ENCODE data around the gene RIPPLY3.

The RIPPLY3 gene

DNA sequence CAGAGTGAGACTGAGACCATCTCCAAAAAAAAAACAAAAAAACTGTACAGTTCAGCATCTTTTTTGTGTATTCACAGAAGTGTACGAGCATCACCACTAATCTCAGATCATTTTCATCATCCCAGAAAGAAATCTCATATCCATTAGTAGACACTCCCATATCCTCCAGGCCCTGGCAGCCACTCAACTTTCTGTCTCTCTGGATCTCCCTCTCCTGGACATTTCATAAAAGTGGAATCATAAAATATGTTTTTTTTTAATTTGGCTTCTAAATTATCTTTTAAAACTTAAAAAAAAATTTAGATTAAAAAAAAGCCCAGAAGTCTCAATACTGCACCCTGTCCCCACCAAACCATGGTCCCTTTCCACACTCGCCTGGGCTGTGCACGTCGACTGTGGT lies 22.1 kb downstream of the RIPPLY3 start:
- ATAC-seq: peak; percentile 73
- TF ChIP-seq, protein P1, sequence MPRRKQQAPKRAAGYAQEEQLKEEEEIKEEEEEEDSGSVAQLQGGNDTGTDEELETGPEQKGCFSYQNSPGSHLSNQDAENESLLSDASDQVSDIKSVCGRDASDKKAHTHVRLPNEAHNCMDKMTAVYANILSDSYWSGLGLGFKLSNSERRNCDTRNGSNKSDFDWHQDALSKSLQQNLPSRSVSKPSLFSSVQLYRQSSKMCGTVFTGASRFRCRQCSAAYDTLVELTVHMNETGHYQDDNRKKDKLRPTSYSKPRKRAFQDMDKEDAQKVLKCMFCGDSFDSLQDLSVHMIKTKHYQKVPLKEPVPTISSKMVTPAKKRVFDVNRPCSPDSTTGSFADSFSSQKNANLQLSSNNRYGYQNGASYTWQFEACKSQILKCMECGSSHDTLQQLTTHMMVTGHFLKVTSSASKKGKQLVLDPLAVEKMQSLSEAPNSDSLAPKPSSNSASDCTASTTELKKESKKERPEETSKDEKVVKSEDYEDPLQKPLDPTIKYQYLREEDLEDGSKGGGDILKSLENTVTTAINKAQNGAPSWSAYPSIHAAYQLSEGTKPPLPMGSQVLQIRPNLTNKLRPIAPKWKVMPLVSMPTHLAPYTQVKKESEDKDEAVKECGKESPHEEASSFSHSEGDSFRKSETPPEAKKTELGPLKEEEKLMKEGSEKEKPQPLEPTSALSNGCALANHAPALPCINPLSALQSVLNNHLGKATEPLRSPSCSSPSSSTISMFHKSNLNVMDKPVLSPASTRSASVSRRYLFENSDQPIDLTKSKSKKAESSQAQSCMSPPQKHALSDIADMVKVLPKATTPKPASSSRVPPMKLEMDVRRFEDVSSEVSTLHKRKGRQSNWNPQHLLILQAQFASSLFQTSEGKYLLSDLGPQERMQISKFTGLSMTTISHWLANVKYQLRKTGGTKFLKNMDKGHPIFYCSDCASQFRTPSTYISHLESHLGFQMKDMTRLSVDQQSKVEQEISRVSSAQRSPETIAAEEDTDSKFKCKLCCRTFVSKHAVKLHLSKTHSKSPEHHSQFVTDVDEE (CRISPR knock-in tag; IDR thresholded peaks at IDR 0.05): no peak
- no peak for TF ChIP-seq ARNTL (CRISPR knock-in tag; IDR thresholded peaks at IDR 0.05; ENCODE audit: borderline replicate concordance, low read depth)
- no peak for TF ChIP-seq BACH2 (CRISPR knock-in tag; IDR thresholded peaks at IDR 0.05; ENCODE audit: borderline replicate concordance)
- TF ChIP-seq, protein P2, sequence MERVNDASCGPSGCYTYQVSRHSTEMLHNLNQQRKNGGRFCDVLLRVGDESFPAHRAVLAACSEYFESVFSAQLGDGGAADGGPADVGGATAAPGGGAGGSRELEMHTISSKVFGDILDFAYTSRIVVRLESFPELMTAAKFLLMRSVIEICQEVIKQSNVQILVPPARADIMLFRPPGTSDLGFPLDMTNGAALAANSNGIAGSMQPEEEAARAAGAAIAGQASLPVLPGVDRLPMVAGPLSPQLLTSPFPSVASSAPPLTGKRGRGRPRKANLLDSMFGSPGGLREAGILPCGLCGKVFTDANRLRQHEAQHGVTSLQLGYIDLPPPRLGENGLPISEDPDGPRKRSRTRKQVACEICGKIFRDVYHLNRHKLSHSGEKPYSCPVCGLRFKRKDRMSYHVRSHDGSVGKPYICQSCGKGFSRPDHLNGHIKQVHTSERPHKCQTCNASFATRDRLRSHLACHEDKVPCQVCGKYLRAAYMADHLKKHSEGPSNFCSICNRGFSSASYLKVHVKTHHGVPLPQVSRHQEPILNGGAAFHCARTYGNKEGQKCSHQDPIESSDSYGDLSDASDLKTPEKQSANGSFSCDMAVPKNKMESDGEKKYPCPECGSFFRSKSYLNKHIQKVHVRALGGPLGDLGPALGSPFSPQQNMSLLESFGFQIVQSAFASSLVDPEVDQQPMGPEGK (CRISPR knock-in tag; IDR thresholded peaks at IDR 0.05; ENCODE audit: borderline replicate concordance): no peak
- TF ChIP-seq RARB (CRISPR knock-in tag; IDR thresholded peaks at IDR 0.05): no peak
- TF ChIP-seq ZC3H10 (CRISPR knock-in tag; IDR thresholded peaks at IDR 0.05): no peak
- TF ChIP-seq, protein P3, sequence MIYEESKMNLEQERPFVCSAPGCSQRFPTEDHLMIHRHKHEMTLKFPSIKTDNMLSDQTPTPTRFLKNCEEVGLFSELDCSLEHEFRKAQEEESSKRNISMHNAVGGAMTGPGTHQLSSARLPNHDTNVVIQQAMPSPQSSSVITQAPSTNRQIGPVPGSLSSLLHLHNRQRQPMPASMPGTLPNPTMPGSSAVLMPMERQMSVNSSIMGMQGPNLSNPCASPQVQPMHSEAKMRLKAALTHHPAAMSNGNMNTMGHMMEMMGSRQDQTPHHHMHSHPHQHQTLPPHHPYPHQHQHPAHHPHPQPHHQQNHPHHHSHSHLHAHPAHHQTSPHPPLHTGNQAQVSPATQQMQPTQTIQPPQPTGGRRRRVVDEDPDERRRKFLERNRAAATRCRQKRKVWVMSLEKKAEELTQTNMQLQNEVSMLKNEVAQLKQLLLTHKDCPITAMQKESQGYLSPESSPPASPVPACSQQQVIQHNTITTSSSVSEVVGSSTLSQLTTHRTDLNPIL (CRISPR knock-in tag; IDR thresholded peaks at IDR 0.05; ENCODE audit: low read depth): no peak
- TF ChIP-seq TOX (CRISPR knock-in tag; IDR thresholded peaks at IDR 0.05; ENCODE audit: borderline replicate concordance): no peak

DNA sequence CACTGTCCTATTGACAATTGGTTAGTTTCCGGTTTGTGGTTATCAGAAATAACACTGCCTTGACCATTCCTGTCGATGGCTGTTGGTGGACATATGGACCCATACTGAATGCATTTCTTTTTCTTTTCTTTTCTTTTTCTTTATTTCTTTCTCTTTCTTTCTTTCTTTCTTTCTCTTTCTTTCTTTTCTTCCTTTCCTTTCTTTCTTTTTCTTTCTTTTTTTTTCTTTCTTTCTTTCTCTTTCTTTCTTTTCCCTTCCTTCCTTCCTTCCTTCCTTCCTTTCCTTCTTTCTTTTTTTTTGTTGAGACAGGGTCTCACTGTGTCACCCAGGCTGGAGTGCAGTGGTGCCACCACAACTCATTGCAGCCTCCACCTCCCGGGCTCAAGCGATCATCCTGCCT lies 24.4 kb downstream of the RIPPLY3 start:
- no peak for TF ChIP-seq TOX (CRISPR knock-in tag; IDR thresholded peaks at IDR 0.05; ENCODE audit: borderline replicate concordance)
- TF ChIP-seq ZNF8 (CRISPR knock-in tag; IDR thresholded peaks at IDR 0.05): no peak
- TF ChIP-seq CSDC2 (CRISPR knock-in tag; IDR thresholded peaks at IDR 0.05): no peak
- TF ChIP-seq ESRRG (CRISPR knock-in tag; IDR thresholded peaks at IDR 0.05): no peak
- TF ChIP-seq RARB (CRISPR knock-in tag; IDR thresholded peaks at IDR 0.05): no peak
- TF ChIP-seq, protein P4, sequence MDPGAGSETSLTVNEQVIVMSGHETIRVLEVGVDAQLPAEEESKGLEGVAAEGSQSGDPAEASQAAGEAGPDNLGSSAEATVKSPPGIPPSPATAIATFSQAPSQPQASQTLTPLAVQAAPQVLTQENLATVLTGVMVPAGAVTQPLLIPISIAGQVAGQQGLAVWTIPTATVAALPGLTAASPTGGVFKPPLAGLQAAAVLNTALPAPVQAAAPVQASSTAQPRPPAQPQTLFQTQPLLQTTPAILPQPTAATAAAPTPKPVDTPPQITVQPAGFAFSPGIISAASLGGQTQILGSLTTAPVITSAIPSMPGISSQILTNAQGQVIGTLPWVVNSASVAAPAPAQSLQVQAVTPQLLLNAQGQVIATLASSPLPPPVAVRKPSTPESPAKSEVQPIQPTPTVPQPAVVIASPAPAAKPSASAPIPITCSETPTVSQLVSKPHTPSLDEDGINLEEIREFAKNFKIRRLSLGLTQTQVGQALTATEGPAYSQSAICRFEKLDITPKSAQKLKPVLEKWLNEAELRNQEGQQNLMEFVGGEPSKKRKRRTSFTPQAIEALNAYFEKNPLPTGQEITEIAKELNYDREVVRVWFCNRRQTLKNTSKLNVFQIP (CRISPR knock-in tag; IDR thresholded peaks at IDR 0.05; ENCODE audit: borderline replicate concordance, low read depth): no peak
- TF ChIP-seq ZC3H10 (CRISPR knock-in tag; IDR thresholded peaks at IDR 0.05): no peak
- TF ChIP-seq PPARA (CRISPR knock-in tag; IDR thresholded peaks at IDR 0.05; ENCODE audit: borderline replicate concordance): no peak
- TF ChIP-seq SNAI2 (CRISPR knock-in tag; IDR thresholded peaks at IDR 0.05): no peak
- no peak for TF ChIP-seq ZFP30 (CRISPR knock-in tag; IDR thresholded peaks at IDR 0.05)
- TF ChIP-seq, protein P1 (CRISPR knock-in tag; IDR thresholded peaks at IDR 0.05): no peak
- no peak for TF ChIP-seq ARNTL (CRISPR knock-in tag; IDR thresholded peaks at IDR 0.05; ENCODE audit: borderline replicate concordance, low read depth)
- TF ChIP-seq ZNF565 (CRISPR knock-in tag; conservative IDR thresholded peaks at IDR 0.05; ENCODE audit: low read depth): no peak
- no peak for TF ChIP-seq GLIS3 (CRISPR knock-in tag; IDR thresholded peaks at IDR 0.05)
- no peak for TF ChIP-seq TCF4 (CRISPR knock-in tag; IDR thresholded peaks at IDR 0.05; ENCODE audit: borderline replicate concordance)
- TF ChIP-seq, protein P2 (CRISPR knock-in tag; IDR thresholded peaks at IDR 0.05; ENCODE audit: borderline replicate concordance): no peak
- no peak for TF ChIP-seq BACH2 (CRISPR knock-in tag; IDR thresholded peaks at IDR 0.05; ENCODE audit: borderline replicate concordance)
- TF ChIP-seq, protein P5, sequence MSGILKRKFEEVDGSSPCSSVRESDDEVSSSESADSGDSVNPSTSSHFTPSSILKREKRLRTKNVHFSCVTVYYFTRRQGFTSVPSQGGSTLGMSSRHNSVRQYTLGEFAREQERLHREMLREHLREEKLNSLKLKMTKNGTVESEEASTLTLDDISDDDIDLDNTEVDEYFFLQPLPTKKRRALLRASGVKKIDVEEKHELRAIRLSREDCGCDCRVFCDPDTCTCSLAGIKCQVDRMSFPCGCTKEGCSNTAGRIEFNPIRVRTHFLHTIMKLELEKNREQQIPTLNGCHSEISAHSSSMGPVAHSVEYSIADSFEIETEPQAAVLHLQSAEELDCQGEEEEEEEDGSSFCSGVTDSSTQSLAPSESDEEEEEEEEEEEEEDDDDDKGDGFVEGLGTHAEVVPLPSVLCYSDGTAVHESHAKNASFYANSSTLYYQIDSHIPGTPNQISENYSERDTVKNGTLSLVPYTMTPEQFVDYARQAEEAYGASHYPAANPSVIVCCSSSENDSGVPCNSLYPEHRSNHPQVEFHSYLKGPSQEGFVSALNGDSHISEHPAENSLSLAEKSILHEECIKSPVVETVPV (CRISPR knock-in tag; IDR thresholded peaks at IDR 0.05): no peak

More for the DNA sequence above, 24.4 kb downstream of the RIPPLY3 start:
- no peak for ATAC-seq

All from SK-N-SH treated with all-trans-retinoic acid at 6 μM for 48 hours (cell line).